Measurements from ENCODE around the gene KIF25.

DNA sequence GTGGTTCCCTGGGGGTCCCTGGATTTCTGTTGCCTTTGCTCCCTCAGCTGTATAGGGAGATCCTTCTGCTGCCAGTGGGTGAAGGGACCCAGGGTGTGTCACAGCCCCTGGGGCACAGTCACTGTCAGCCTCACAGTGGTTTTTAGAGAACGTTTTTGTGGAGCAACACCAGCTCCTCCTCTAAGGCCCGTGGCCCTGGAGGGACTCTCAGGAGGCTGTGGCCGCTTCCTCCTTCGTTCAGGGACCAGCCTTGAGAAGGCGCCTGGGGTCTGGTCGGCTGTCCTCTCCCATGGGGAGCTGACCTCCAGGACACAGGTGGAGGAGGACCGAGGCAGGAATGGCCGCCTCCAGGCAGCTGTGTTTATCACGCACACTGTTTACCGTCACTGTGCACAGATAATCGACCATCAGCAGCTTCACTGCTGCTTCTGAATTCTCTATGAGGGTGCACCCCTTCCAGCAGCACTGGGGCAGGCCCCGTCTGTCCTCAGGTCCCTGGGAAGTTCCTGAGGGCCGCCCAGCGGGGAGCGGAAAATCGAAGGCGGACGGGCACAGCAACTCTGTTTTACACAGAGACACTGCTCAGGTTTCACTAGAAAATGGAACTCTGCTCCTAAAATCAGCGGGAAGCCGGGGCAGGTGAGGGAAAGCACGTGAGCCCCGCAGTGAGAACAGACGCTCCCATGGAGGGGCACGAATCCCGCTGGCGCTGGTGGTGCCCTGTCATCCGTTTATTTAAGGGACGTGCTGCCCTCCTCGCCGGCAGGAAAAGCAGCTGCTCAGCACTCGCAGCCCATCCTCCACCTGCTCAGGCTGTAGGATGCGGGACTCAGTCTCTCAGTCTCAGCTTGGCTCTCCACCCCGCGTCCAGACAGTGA is 92.0 kb downstream of the KIF25 start:
- TF ChIP-seq POLR2AphosphoS5 (IDR thresholded peaks at IDR 0.05), result no peak
- TF ChIP-seq, protein P1, sequence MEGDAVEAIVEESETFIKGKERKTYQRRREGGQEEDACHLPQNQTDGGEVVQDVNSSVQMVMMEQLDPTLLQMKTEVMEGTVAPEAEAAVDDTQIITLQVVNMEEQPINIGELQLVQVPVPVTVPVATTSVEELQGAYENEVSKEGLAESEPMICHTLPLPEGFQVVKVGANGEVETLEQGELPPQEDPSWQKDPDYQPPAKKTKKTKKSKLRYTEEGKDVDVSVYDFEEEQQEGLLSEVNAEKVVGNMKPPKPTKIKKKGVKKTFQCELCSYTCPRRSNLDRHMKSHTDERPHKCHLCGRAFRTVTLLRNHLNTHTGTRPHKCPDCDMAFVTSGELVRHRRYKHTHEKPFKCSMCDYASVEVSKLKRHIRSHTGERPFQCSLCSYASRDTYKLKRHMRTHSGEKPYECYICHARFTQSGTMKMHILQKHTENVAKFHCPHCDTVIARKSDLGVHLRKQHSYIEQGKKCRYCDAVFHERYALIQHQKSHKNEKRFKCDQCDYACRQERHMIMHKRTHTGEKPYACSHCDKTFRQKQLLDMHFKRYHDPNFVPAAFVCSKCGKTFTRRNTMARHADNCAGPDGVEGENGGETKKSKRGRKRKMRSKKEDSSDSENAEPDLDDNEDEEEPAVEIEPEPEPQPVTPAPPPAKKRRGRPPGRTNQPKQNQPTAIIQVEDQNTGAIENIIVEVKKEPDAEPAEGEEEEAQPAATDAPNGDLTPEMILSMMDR (IDR thresholded peaks at IDR 0.05), result no peak
